Thyroid gland (tissue), 4 donors: ENCODE results near the gene FOXO1.

ENCODE experiments used
- CTCF ChIP-seq, 6 experiments: fragments of 200-600 bp in 3 of 6; fragments of 450-650 bp in 3 of 6; sonication (generic) in 3 of 6; IDR thresholded peaks; one replicate each; pipeline ENCODE4 v1.5.1; 2016 to 2019; ENCODE audit warnings: antibody characterized with exemption in 6 of 6, mild to moderate bottlenecking in 2 of 6, inconsistent platforms in 1 of 6, moderate library complexity in 1 of 6
- POLR2A ChIP-seq, 2 donors: fragments of 450-650 bp; IDR thresholded peaks; one replicate each; pipeline ENCODE4 v1.6.1; 2017; ENCODE audit warnings: antibody characterized with exemption in 2 of 2, mild to moderate bottlenecking in 2 of 2, moderate library complexity in 1 of 2

GRCh38 chr13:40613914-40614313 is 52.5 kb downstream of the FOXO1 start:
- TF ChIP-seq CTCF (IDR thresholded peaks at IDR 0.05): no peak
- no peak for TF ChIP-seq POLR2A (IDR thresholded peaks at IDR 0.05)
